SK-N-MC (cell line): ENCODE measurements around the gene ZNF415.
"Not testable (repeated sequence)": the region's sequence is repeated elsewhere in the genome, so short reads cannot be mapped to it uniquely, and the experiment has no call there.

Experiments used
- DNase-seq: peaks from one replicate; pipeline ENCODE4 v3.0.0-alpha.2; 2011; ENCODE audit warnings: low read depth, low spot score
- H3K27ac ChIP-seq: fragments of 200-600 bp; sonication (generic); 2 replicates; pipeline ENCODE4 v1.5.1; 2016; ENCODE audit warnings: mixed run types
- H3K36me3 ChIP-seq: fragments of 200-600 bp; sonication (generic); 2 replicates; pipeline ENCODE4 v1.6.1; 2017; ENCODE audit warnings: antibody characterized with exemption, low read length, mixed read lengths; ENCODE audit not compliant: insufficient read depth
- H3K4me3 ChIP-seq: fragments of 200-600 bp; sonication (generic); 2 replicates; pipeline ENCODE4 v1.5.1; 2016
- H3K9ac ChIP-seq: fragments of 200-600 bp; sonication (generic); 2 replicates; pipeline ENCODE4 v1.8.0; 2017; ENCODE audit warnings: mixed run types, mixed read lengths; ENCODE audit not compliant: insufficient read length
- H3K9me3 ChIP-seq: fragments of 200-600 bp; sonication (generic); 2 replicates; pipeline ENCODE4 v1.6.1; 2017; ENCODE audit warnings: low read depth, mild to moderate bottlenecking, antibody characterized with exemption, low read length, moderate library complexity, mixed read lengths
- EZH2 ChIP-seq: fragments of 200-600 bp; sonication (generic); IDR thresholded peaks from one replicate; pipeline ENCODE4 v1.6.1; 2017; ENCODE audit warnings: antibody characterized with exemption
- FOXP2 ChIP-seq: optimal IDR thresholded peaks from 2 replicates; pipeline ENCODE3; 2011; ENCODE audit warnings: mild to moderate bottlenecking, moderate library complexity; ENCODE audit not compliant: insufficient read depth; ENCODE audit errors: extremely low read length, control extremely low read depth
- POLR2AphosphoS5 ChIP-seq: IDR thresholded peaks from 2 replicates; pipeline ENCODE4 v1.6.1; 2012; ENCODE audit warnings: mild to moderate bottlenecking, low read depth, low read length, borderline replicate concordance

Gene ZNF415

DNA sequence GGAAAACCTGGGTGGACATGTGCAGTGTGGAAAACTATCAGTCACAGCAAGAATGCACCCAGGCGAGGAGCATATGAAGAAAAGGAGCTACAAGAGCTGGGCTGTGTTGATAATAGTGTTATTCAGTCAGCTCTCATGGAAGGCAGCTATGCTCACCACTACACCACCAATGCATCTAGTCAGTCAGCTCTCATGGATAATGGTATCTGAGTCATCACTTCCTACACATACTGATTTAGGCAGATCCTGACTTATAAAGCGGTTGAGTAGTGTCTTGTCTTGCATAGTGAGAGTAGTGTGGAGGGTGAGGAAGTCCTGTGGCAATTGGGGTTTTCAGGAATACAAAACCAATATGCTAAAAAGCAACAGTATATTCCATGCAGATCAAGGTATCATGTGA is 20.4 kb downstream of the ZNF415 start:
- no peak overlapping the region for H3K4me3 ChIP-seq
- H3K27ac ChIP-seq, result no peak overlapping the region
- no peaks in the 10 kb centered on the region for H3K9me3 ChIP-seq
- no peak overlapping the region for H3K9ac ChIP-seq
- no peak for TF ChIP-seq EZH2
- no peak for TF ChIP-seq POLR2AphosphoS5
- TF ChIP-seq FOXP2, result no peak
- H3K36me3 ChIP-seq, result no peaks in the 10 kb centered on the region
- DNase-seq, result no peak

DNA sequence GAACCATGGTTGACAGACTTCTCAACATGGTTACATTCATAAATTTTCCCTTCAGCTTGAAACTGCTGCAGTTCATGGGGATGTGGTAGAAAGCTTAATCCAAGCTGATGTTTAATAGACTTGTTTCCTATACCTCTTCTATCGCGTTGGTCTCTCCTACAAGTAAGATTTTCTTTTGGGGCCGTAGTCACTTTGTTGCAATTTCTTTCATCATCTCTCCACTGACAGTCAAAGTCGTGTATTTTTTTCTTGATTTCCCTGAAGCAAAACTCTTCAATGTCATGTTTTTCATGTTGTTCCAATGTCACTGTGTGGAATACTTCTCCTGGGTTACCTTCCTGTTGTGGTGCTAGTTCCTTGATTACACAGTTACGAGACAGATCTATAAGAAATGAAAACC is 23.2 kb downstream of the ZNF415 start:
- no peak for TF ChIP-seq POLR2AphosphoS5
- no peaks in the 10 kb centered on the region for H3K36me3 ChIP-seq
- H3K4me3 ChIP-seq, result no peak overlapping the region
- no peak for DNase-seq
- H3K9ac ChIP-seq, result no peak overlapping the region
- no peaks in the 10 kb centered on the region for H3K9me3 ChIP-seq
- H3K27ac ChIP-seq, result no peak overlapping the region

DNA sequence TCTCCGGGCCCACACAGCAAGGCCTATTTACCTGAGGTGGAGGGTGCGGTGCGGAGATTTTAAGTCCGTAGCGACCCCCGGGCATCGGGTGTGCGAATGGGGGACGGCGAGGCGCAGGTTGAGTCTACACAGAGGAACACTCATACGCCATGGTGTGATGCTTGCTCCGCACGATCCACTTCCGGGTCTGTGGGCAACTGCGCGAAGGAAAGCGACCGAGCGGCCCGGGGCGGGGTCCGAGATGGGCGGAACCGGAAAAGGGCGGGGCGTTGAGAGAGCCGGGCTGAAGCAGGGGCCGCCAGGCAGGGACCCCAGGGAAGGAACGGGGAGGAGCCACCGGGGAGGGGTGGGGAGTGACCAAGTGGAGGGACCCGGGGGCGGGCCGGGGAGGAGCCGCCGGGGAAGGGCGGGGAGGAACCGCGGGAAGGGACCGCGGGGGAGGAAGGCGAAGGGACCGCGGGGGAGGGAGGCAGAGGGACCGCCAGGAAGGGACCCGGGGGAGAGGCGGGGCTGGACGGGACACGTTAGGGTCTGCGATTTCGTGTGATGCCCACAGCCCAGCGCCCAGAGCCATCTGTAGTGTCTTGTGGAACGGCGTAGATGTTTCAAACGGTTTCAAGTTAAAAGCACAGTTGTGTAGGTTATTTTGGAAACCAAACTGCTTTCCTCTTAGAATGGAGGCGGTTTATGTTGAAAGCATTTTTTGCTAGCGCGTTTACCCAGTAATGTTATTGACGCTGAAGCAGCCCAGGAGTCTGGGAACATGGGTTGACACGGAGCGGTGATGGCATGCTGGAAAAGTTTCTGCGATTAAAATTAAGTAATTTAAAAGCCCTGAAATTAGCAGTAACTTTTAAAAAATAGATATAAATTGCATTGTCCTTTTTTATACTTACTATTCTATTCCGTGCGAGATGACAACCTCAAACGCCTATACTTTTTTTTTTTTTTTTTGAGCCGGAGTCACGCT is 29.2 kb downstream of the ZNF415 start, which contains the start of gene ZNF160:
Gene ZNF160 (minus strand): TSS at position 189 of the 970 bp plus-strand sequence. CDS start 17,146 bp downstream, outside the sequence.
- TF ChIP-seq EZH2 (no peak), FOXP2 (peak; percentile 57), POLR2AphosphoS5 (peak; percentile 84; the same call in 1 of the 2 replicates)
- peaks cover 8% of the 10 kb centered on the region; the same call in 1 of the 2 replicates for H3K36me3 ChIP-seq
- H3K9ac ChIP-seq, result peak within 1 kb of the TSS; percentile 88
- H3K4me3 ChIP-seq, result peak within 1 kb of the TSS; percentile 82
- peak; percentile 68 for DNase-seq
- peak within 1 kb of the TSS; percentile 45; the same call in 1 of the 2 replicates for H3K27ac ChIP-seq
- H3K9me3 ChIP-seq, result no peaks in the 10 kb centered on the region; the same call in 1 of the 2 replicates

DNA sequence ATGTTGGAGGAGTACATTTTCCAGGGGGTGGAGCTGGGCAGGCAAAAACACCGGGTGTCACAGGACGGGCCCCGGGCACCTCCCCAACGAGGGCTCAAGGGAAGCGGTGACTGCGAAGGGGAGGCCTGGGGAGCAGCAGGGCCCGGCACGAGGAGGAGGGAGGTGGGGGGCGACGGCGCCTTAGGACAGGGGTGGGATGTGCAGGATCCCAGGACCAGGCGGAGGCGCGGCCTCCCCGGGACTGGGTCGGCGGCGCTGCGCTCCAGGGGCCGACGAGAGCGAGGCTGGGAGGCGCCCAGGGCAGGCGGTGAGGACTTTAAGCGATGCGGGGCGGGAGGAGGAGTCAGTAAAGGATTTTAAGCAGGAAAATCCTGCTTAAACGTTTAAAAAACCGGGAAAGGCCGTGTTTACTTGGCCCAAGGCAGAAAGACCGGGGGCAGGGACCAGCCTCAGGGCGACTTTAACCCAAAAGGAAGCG is 29.9 kb downstream of the ZNF415 start:
- DNase-seq, result no peak
- Histone ChIP-seq H3K4me3 (peak overlapping the region; percentile 82), H3K36me3 (peaks cover 12% of the 10 kb centered on the region; the same call in 1 of the 2 replicates)

DNA sequence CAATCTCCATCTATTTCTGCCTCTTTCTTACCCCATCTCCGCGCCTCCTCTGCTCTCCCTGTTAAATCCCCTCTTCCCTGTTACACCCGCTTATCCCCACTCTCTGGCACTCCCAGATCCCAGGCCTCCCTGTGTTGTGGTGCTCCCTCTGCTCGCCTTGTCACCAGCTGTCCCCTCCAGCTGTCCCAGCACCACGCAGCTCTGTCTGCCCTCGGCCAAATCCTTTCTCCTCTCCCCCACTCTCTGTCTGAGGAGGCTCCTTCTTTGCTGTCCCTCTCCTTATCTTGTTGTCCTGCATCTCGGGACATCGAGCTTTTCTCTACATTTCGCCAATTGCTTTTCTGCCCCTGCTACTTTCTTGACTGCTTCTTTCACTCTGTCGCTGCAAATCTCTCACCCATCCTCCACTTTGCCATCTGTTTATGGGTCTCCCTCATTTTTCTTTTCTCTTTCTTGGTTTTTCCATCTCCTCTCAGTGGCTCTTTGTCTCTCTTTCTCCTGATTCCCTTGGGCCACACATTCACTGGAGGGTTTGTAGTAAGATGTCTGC is 30.4 kb downstream of the ZNF415 start:
- Histone ChIP-seq H3K9ac (peak overlapping the region; percentile 88), H3K36me3 (peaks cover 16% of the 10 kb centered on the region; the same call in 1 of the 2 replicates), H3K4me3 (peak overlapping the region; percentile 82), H3K9me3 (no peaks in the 10 kb centered on the region; the same call in 1 of the 2 replicates), H3K27ac (no peak overlapping the region)
- TF ChIP-seq POLR2AphosphoS5 (no peak), EZH2 (no peak), FOXP2 (no peak)
- DNase-seq, result no peak

More for the DNA sequence above, 29.9 kb downstream of the ZNF415 start:
- TF ChIP-seq POLR2AphosphoS5, result no peak
- no peak for TF ChIP-seq EZH2
- TF ChIP-seq FOXP2, result no peak
- peak overlapping the region; percentile 88 for H3K9ac ChIP-seq
- peak overlapping the region; percentile 45; the same call in 1 of the 2 replicates for H3K27ac ChIP-seq
- no peaks in the 10 kb centered on the region; the same call in 1 of the 2 replicates for H3K9me3 ChIP-seq

DNA sequence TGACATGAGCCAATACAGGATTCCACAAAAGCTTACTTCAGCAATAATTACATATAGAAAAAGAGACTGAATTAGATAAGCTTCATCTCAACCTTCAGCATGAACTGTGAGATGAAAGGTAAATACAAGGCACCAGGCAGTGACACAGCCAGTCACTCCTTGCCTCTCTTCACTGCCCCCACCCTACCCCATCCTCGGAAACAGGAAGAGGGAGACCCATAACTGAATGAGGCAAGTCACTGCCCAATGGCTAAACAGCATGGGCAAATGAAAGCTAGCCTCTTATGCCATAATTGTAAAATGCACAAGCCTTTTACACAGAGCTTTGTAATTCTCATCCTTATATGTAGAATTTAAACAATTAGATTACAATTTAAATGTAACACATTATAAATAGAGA is 31.2 kb downstream of the ZNF415 start:
- no peaks in the 10 kb centered on the region; the same call in 1 of the 2 replicates for H3K9me3 ChIP-seq
- H3K4me3 ChIP-seq, result no peak overlapping the region
- H3K36me3 ChIP-seq, result peaks cover 16% of the 10 kb centered on the region; the same call in 1 of the 2 replicates
- no peak for TF ChIP-seq POLR2AphosphoS5
- no peak for TF ChIP-seq FOXP2
- no peak for TF ChIP-seq EZH2
- DNase-seq, result no peak
- no peak overlapping the region for H3K9ac ChIP-seq
- no peak overlapping the region for H3K27ac ChIP-seq

DNA sequence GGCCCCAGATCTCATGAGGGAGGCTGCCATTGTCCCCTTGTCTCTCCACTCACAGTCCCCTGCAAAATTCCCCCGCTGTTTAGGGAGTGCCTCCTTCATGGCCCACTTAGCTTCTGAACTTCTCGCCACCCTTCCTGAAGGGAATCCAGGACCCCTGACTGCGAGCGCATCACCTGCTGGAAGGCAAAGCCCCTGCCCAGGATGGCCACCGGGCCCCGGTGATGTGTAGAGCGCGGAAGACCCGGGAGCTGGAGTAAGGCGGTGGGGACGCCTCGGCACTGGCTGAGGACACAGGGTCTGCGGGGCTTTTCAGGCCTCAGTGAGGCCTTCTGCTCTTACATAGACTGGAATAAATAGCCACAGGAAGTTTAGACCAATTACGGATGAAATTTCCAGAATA is 34.1 kb downstream of the ZNF415 start:
- H3K9ac ChIP-seq, H3K27ac ChIP-seq, DNase-seq, H3K4me3 ChIP-seq, H3K9me3 ChIP-seq: not testable (repeated sequence)
- H3K36me3 ChIP-seq, result peaks cover 21% of the 10 kb centered on the region

DNA sequence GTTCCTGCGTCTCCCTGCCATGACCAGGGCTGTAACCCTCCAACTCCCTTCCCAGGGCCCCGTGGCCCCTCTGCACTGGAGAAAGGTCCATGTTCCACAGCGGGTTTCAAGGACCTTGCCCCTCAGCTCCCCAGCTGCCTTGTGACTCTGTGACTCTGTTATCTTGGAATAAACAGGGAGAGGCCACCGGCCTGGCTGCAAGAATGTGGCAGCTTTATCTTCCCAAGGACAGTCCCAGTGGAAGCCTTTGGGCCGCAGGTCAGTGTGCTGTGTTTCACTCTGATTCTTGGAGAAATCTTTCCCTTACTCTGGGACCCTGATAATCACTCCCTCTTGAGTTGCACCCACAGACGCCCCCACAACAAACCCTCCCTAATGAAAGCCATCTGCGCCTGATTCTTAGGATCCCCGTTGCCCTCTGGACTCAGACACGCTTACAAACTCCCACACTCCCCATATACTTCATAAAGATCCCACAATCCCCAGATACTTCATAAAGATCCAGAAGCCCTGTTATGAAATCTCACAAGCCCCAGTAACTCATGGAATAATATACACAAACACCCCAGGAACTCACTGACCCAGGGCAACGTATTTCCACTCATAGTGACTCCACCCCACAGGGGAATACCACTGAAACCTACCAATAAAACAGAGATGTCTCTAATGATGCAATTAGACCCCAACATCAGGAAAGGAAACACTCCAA is 35.6 kb downstream of the ZNF415 start:
- peaks cover 28% of the 10 kb centered on the region for H3K36me3 ChIP-seq
- H3K4me3 ChIP-seq, DNase-seq, H3K9ac ChIP-seq, H3K9me3 ChIP-seq, H3K27ac ChIP-seq: not testable (repeated sequence)

DNA sequence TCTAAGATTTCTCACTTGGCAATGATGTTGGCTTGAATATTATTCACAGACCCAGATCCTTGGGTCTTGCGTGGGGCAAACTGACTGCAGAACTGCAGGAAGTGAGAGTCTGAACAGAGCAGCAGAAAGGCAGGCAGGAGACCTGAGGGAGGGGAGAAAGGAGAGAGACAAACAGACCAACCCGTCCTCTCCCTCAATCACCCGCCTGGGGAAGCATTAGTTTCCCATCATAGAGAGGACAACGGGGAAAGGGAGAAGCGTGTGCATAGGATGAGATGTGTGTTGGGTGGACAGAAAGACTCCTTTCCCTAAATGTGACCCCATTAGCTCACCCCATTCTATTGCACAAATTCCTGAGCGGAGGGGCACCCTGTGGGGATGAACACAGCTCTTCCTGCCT is 36.1 kb downstream of the ZNF415 start:
- H3K9me3 ChIP-seq, H3K27ac ChIP-seq, DNase-seq, H3K4me3 ChIP-seq, H3K9ac ChIP-seq: not testable (repeated sequence)
- peaks cover 32% of the 10 kb centered on the region for H3K36me3 ChIP-seq
